NCI-H82 (cell line): ENCODE results near the gene PDE7B.

ENCODE experiments used
- DNase-seq: peaks from one replicate; lab custom pipeline; 2025; lab: John Stamatoyannopoulos, UW

PDE7B gene

DNA sequence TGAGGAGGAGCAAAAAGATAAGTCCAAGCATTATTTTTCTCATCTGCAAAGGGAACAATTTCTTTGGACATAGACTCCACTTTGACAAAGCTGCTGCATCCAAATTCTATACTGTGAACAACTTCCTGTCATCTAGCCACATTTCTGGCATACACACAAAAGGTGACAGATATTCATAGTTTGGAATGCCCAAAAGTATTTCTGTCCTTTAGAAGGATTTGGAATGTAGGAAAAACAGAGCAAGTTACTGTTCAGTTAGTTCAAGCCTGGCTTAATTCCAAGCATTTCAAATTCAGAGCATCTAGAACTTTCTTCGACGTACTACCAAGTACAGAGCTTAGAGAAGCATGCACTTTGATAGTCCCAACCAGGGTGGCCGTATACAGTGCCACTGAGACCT, 134.0 kb downstream of the PDE7B start:
- DNase-seq: no peak

DNA sequence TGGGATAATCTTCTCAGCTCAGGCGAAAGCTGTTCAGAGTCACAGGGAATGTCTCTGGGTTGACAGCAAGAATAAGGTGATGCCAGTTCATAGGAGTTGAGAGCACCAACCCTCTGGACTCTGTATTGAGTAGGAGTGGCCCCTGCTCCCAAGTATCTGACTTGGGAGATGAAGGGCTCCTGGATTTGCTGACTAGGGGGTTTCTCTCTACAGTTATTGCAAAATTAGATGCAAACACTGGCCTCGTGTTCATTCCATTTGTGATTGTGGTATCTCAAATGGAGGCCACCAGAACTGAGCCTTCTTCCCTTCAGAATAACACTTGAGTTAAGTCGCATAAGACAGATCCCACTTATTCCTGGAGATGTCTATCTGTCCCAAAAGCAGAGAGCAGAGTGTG, 135.7 kb downstream of the PDE7B start:
- DNase-seq: no peak

DNA sequence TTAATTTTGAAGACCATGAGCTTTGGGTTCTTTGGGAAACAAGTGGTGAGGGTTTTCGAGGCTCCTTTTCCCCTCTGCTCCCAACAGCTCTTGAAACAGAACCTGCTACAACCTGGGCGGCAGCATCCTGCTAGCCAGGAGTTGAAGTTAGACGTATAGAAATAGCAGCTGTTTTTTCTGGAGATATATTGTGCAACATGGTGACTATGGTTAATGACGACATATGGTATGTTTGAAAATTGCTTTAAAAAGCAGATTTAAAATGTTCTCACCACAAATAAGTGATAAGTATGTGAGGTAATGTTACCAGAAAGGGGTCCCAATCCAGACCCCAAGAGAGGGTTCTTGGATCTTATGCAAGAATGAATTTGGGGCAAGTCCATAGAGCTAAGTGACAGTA, 138.9 kb downstream of the PDE7B start:
- DNase-seq: no peak

DNA sequence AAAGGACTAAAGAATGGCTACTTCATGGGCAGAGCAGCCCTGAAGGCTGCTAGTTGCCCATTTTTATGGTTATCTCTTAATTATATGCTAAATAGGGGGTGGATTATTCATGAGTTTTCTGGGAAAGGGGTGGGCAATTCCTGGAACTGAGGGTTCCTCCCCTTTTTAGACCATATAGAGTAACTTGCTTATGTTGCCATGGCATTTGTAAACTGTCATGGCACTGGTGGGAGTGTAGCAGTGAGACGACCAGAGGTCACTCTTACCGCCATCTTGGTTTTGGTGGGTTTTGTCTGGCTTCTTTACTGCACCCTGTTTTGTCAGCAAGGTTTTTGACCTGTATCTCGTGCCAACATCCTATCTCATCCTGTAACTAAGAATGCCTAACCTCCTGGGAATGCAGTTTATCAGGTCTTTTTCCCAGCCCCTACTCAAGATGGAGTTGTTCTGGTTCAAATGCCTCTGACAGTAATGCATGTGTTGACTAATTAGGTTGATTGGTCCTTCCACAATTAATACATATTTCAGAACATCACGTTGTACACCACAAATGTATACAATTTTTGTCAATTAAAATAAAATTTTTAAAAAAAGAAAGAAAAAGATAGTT, 139.5 kb downstream of the PDE7B start:
- DNase-seq: no peak

DNA sequence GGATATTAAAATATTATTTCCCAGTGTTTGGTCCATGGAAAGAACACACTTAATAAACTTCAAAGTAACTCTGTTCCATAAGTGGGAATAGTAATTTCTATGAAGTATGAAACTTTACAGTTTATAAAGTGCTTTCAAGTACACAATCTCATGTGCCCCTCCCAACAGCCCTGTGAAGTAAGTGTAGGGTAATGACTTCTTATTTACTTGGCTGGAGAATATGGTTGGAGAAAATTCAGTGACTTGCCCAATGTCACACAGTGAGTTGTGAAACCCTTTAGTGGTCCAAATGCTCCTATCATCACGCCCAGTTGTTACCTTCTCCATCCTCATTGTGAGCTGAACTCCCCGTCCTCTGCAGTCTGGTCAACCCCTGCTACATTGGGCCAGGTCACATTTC, 141.2 kb downstream of the PDE7B start:
- no peak for DNase-seq

DNA sequence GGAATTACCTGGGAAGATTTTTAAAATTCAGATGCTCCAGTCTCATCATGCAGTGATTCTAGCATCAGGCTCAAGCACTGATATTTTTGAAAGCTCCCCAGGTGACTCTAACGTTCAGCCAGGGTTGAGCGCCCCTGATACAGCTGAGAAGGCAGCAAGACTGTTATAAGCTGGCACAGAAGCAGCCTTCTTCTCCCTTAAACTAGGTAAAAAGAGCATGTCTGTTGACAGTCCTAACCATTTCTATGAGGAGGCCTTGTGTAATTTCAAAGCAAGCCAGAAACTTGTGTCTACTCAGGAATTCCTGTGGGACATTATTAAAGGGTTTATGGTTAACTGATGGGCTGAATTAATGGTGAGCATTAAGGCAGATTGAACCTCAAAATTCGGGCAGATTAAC, 141.9 kb downstream of the PDE7B start:
- no peak for DNase-seq

DNA sequence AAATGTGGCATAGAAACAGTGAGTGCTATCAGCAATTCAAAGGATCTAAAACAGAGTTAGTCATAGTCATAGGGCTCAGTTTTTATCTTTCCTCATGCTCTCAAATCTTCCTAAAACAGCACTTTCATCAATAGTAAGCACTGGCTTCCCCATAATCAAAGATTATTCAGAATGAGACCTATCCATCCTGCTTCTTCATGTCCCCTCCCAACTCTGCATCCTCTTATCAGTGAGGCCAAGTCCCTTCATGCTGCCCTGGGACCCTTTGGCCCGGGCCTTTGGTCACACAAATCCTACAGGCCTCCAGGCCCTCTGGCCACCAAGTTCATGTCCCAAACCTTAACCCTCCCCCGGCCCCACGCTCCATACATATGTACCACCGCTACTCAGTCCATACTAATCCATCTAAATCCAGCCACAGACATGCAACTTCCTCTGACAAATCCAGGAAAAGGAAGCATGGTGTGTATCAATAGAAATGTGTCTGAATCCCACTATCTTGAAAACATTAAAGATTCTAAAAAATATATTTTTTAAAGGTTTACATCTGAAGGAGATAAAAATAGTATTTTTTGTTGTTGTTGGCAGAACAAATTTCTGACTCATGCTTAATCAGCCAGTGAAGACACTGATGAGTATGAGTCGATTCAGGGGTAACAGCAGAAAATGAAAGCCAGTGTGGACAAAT, 143.5 kb downstream of the PDE7B start:
- peak; percentile 18 for DNase-seq

DNA sequence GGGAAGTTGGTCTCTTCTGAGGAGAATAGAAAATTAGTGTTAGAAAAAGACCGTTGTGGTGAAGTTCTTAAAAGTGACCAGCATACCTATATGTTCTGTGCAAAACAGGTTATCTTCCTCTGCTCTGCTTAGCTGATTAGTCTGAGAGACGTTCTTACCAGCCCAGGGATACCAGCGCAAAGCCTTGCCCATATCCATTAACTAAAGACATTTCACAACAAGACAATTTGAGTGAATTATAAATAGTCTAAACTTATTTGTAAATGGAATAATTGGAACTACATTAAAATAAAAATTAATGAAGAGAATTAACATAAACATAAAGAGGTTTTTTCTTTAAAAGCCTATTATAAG, 144.0 kb downstream of the PDE7B start:
- DNase-seq: no peak

DNA sequence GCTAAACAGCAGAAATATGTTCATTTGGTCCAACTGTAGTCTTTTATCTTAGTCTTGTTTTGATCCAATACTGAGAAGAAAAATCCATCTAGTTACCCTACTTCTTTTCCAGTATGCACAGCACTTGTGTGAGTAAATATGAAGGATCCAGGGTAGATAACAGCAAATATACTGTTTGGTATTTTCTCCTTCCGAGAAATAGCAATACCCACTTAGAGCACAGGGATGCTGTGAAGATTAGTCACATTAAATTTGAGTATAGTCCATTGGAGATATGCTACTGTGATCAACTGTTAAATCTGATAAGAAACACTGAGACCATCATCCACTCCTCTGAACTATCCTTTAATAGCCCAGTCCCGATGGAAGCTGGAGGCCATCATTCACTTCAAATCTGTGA, 145.2 kb downstream of the PDE7B start:
- no peak for DNase-seq

DNA sequence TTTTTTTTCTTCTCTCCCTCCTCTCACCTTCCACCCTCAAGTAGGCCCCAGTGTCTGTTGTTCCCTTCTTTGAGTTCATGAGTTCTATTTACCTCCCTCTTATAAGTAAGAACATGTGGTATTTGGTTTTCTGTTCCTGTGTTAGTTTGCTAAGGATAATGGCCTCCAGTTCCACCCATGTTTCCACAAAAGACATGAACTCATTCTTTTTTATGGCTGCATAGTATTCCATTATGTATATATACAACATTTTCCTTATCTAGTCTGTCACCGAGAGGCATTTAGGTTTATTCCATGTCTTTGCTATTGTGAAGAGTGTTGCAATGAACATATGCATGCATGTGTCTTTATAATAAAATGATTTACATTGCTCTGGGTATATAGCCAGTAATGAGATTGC, 147.9 kb downstream of the PDE7B start:
- DNase-seq: no peak

DNA sequence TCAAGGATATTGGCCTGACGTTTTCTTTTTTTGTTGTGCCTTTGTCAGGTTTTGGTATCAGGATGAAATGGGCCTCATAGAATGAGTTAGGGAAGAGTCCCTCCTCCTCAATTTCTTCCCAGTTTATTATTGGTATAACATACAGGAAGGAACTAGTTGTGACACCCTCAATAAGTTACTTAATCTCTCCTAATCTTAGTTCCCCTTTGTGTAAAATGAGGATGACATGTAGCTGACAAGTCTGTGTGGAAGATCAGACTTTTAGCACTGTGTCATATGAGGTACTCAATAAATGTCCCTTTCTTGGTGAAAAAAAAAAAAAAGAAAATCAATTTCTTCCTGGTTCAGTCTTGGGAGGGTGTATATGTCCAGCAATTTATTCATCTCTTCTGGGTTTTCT, 155.8 kb downstream of the PDE7B start:
- no peak for DNase-seq

DNA sequence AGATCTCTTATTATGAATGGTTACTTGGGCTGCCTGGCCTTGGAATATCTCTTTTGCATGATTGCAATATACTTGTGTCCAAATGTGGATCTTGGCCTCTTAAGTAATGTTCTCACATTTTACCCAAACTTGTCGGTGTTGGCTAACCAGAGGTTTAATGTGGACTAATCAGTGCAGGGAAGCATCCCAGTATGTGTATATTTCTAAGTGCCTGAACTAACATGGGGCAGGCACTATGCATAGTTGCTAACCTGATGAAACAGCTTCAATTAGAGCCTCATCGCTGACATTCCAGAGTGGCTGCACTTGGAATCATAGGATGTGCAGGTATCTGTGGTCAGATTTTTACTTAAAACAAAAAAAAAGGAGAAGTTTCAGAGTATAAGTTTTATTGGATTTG, 160.0 kb downstream of the PDE7B start:
- no peak for DNase-seq

DNA sequence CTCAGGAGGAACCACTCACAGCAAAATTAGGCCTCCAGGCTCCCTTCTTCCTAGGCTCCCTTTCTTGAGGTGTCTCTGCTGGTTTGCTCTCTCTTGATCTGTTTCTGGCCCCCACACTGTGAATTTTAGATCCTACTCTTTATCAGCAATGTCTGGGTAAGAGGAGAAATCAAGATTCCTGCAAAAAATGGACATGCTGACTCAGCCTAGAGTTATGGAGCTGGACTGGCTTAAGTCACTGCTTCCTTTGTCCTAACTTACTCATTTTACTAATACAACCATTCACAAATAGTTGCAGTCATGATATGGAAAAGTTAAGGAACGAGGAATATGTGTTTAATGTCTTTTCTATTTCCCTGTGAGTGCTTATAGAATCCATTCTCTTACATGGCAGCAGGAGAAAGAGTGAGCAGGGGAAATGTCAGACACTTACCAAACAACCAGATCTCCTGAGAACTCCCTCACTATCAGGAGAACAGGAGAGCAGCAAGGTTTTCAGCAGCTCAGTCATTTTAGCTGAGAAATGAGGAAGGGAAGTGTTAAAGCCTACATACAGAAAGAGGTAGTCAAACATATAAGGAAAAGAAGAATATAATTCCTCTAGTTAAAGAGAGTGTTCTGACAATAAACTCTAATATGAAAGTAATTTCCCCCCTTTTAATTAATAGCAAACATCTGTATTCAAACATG, 160.8 kb downstream of the PDE7B start:
- no peak for DNase-seq

DNA sequence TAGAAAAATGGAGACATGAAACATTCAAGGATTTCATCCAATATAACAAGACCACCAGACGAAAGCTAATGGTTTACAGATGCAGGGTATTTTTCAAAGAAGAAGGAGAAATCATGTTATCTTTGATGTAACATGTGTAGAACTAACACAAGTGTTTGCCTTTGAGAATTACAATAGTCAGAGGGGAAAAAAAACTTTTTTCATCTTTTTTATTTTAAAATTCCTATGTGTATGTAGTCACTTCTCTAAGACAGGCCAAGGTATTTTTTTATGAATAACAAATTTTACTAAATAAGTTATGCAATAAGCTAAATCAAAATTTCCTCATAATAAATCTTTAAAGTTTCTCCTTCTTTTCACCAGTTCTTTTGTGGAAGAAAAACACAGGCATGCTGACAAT, 161.4 kb downstream of the PDE7B start:
- no peak for DNase-seq

DNA sequence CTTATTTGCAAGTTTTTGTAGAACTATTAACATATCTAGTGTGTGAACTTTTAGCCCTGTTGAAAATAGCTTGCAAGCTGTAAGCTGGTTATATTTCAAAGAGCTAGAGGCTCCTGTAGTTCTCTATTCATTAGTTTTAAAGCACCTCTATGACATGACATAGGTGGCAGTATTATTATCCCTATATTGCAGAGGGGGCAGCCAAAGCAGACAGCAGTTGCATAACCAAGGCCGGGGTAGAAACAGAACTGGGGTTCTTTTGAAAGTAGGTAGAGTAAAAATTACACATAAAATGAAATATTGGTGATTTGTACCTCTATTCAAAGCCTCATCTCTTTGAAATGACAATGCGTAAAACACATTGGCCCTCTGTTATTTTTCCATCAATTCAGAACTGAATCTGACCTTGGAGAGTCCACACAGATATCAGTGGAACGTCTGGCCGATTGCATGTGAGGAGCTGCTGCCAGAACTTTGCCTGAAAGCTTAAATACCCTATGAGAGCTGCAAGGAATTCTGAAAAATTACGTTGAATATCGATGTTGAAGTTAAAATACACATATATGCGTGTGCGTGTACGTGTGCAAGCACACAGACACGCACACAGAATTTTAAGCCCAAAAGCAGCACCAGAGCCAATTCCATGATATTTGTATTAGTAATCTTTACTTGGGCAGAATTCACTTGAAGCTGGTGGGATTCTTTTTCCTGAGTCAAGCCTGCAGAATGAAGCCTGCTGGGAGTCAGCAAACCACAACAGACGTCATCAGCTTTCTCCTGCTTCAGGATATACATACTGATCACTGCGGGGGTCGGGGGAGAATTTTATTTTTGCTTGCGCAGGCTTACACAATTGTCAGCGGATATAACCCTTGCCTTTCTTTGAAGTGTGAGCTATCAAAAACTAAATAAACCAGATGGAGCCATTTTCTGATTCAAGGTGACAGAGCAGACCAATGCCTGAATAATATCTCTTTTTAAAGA, 163.2 kb downstream of the PDE7B start:
- DNase-seq: no peak

DNA sequence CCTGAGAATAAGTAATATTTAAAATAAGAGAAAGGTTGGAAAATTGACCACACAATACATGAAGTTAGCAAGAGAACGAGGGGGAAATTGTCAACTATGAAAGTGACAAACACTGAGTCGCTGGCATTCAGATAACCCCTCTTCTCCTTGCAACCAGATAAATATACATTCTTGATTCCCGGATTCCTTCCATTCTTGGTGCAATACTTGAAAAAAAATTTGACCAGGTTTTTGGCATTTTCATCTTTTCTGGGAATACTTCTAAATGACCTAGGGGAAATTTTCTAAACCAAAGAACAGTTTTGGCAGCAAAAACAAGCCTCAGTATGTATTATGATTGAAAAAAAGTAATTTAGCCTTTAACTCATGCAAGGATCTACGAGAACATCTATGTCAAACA, 164.0 kb downstream of the PDE7B start:
- no peak for DNase-seq

DNA sequence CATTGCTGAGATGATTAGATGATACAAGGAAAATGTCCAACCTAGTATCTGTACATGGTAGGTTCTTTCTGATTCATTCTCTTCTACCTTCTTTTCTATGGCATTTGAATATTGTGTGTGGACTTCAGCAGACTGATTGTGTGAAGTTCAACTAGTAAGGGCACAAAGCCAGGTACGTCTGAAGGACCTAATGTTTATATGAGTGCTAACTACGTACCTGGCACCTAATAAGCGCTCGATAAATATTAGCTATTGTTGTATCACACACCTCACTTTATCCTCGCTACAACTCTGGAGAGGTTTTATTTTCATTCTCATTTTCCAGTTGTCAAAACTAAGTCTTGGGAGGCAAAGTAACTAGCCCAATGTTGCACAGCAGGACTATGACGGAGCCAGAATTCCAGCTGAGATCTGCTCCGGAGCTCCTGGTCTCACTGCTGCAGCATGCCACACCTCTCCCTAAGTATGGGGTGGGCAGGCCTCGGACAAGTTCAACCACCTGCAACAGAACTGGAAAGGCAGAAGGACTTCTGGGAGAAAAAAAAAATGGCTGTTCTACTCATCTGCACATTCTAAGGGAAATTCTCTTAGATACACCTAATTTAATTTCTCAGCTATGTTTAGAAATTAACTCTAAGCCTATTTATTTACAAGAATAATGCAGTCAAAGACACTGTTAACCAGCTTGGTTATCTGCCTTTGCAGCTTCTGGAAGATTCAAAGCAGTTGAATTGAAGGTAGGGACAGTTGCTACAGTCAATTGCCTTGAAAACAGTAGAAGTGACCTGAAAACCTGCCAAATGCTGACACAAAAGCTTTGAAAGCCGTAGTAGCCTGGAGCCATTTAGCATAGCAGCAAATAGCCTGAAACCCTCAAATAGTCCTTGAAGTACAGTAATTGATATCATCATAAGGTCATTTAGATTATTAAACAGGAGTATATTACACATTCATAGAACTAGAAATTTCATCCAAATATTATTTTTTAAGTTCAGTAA, 165.0 kb downstream of the PDE7B start:
- no peak for DNase-seq

DNA sequence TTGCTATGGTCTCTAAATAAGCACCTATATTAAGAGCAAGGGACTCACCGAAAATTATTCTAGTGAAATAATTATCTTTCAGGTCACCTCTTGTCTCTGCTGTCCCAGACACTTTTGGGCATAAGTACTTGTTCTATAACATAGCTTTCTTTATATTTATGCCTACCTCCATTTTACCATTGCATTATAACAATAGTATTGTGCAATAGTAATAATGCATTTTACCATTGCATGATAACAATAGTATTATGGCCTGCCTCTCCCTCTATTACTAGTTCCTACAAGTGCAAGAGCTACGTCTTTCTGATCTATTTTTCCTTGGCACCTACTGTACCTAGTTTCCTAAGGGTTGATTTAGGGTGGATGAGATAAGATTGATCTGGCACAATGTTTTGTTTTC, 169.2 kb downstream of the PDE7B start:
- no peak for DNase-seq

DNA sequence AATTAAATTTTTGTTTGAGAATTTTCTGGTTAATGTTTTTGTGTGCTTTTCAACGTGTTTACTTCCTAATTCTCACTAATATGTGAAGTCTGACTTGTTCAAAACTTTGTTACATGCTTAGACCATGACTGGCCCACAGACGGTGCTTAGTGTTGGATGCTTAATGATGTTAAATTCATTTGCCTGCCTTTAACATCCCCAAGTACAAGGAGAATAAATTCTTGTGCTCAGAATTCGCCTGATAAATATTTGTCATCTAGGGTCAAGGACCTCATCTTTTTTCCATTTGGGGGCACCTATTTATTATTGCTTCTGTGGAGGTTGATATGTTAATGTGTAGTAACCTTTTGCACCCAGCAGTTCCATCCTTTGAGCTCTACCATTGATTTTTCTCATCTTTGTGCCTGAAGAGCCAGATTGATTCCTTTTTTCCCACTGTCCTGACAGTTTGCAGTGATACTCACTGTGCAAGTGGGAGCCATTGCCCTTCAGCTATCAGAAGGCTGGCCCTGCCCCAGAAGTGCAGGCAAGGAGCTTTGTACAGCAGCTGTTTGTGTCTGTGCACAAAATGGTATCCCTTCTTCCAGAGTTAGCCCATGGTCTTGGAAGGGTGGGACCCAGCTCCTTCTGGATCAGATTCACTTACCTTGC, 170.8 kb downstream of the PDE7B start:
- DNase-seq: no peak

DNA sequence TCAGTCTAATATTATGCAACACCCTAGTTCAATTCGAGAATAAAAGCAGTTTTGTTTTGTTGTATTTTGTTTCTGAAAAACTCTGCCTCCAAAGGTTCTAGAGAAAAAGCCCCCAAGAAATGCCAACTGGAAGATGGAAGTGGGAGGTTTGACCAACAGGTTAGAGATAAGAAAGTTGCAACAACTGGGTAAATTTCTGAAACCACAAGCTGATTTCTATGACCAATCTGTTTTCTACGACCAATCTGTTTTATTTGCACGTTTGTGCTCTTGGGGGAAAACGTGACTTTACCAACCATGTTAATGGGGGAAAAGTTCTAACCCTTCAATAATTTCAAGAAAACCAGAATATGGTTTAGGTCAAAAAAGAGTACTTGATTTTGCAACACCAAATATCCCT, 173.2 kb downstream of the PDE7B start:
- DNase-seq: no peak

DNA sequence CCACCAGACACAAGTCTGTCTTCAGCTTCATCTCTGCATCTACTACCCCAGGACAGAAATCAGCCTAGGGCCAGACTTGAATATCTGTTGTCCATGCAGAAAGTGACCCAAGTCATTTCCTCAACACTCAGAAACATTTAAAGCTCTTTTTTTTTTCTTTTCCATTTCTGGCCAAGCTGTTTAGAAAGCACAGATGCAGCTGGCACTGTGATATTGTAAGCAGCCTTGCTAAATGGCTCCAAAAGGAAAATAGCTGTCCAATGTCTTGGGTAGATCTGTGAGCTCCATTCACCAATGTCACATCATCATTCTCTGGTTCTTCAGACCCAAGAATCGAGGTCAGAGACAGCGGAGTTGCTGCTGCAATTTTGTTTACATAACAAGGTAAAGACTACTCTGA, 174.2 kb downstream of the PDE7B start:
- DNase-seq: no peak
